Measurements from ENCODE around the gene NAXD.

NAXD gene

DNA sequence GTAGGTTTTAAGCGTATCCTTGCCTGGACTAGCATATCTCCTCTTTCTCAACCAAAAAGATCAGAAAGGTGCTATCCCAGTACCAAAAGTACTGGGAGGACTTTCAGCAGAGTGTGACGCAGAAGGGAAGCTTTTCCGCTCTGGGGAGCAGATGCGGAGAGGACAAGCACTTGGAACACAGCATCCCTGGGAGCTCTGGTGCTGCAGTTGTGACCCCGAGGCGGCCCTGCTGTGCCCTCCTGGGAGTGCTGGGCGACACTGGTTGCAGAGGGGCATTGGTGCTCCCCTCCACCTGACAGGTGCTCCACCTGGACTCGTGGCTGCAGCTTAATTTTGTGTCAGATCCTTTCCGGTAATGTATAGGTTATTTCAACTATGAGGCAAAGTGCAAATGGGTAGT lies 3.4 kb downstream of the NAXD start (continued):
- TF ChIP-seq, protein P1, sequence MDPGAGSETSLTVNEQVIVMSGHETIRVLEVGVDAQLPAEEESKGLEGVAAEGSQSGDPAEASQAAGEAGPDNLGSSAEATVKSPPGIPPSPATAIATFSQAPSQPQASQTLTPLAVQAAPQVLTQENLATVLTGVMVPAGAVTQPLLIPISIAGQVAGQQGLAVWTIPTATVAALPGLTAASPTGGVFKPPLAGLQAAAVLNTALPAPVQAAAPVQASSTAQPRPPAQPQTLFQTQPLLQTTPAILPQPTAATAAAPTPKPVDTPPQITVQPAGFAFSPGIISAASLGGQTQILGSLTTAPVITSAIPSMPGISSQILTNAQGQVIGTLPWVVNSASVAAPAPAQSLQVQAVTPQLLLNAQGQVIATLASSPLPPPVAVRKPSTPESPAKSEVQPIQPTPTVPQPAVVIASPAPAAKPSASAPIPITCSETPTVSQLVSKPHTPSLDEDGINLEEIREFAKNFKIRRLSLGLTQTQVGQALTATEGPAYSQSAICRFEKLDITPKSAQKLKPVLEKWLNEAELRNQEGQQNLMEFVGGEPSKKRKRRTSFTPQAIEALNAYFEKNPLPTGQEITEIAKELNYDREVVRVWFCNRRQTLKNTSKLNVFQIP (CRISPR knock-in tag; IDR thresholded peaks at IDR 0.05; ENCODE audit: borderline replicate concordance, low read depth): no peak
- no peak for TF ChIP-seq ARNTL (CRISPR knock-in tag; IDR thresholded peaks at IDR 0.05; ENCODE audit: borderline replicate concordance, low read depth)

- TF ChIP-seq TCF4 (CRISPR knock-in tag; IDR thresholded peaks at IDR 0.05; ENCODE audit: borderline replicate concordance): no peak
- no peak for TF ChIP-seq ZNF565 (CRISPR knock-in tag; conservative IDR thresholded peaks at IDR 0.05; ENCODE audit: low read depth)
- TF ChIP-seq TOX (CRISPR knock-in tag; IDR thresholded peaks at IDR 0.05; ENCODE audit: borderline replicate concordance): no peak
- TF ChIP-seq ZC3H10 (CRISPR knock-in tag; IDR thresholded peaks at IDR 0.05): no peak
- no peak for TF ChIP-seq CREB5 (CRISPR knock-in tag; IDR thresholded peaks at IDR 0.05; ENCODE audit: low read depth)
- ATAC-seq: no peak
Observed at GRCh38 chr13:110620596-110620995, 5.3 kb downstream of the NAXD start.

- ATAC-seq: no peak
- TF ChIP-seq ZC3H10 (CRISPR knock-in tag; IDR thresholded peaks at IDR 0.05) (no peak), TSHZ2 (CRISPR knock-in tag; IDR thresholded peaks at IDR 0.05) (no peak), CSDC2 (CRISPR knock-in tag; IDR thresholded peaks at IDR 0.05) (no peak), RARB (CRISPR knock-in tag; IDR thresholded peaks at IDR 0.05) (no peak), BACH2 (CRISPR knock-in tag; IDR thresholded peaks at IDR 0.05; ENCODE audit: borderline replicate concordance) (no peak), CREB5 (CRISPR knock-in tag; IDR thresholded peaks at IDR 0.05; ENCODE audit: low read depth) (no peak), ESRRG (CRISPR knock-in tag; IDR thresholded peaks at IDR 0.05) (no peak), ZNF8 (CRISPR knock-in tag; IDR thresholded peaks at IDR 0.05) (no peak), ISL1 (CRISPR knock-in tag; IDR thresholded peaks at IDR 0.05) (no peak), GLIS3 (CRISPR knock-in tag; IDR thresholded peaks at IDR 0.05) (no peak), ZFP3 (CRISPR knock-in tag; IDR thresholded peaks at IDR 0.05) (no peak), ZFP30 (CRISPR knock-in tag; IDR thresholded peaks at IDR 0.05) (no peak), PPARA (CRISPR knock-in tag; IDR thresholded peaks at IDR 0.05; ENCODE audit: borderline replicate concordance) (no peak), TOX (CRISPR knock-in tag; IDR thresholded peaks at IDR 0.05; ENCODE audit: borderline replicate concordance) (no peak), SNAI2 (CRISPR knock-in tag; IDR thresholded peaks at IDR 0.05) (no peak)
- TF ChIP-seq, protein P1 (CRISPR knock-in tag; IDR thresholded peaks at IDR 0.05; ENCODE audit: borderline replicate concordance, low read depth): no peak
Observed at GRCh38 chr13:110624766-110625756, 9.7 kb downstream of the NAXD start.

All from SK-N-SH treated with all-trans-retinoic acid at 6 μM for 48 hours (cell line).